ENCODE data around the gene TBX2.
A peak's percentile ranks its signal among the peaks of the same experiment; 100 is the strongest.

Gene TBX2

DNA sequence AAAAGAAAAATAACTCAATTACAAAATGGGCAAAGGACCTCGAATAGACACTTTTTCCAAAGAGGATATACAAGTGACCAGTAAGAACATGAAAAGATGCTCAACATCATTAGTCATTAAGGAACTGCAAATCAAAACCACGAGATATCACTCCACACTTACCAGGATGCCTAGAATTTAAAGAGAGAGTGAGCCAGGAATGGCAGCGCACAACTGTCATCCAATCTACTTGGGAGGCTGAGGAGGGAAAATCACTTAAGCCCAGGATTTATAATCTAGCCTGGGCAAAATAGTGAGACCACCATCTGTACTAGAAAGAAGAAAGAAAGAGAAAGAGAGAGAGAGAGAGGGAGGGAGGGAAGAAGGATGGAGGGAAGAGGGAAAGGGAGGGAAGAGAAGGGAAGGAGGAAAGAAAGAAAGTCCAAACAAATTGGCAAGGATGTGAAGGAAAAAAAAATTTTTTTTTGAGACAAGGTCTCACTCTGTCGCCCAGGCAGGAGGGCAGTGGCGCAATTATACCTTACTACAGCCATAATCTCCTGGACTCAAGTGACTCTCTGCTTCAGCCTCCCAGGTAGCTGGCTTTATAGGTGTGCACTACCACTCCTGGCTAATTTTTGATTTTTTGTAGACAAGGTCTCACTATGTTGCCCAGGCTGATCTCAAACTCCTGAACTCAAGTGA lies 22.6 kb downstream of the TBX2 start:
- TF ChIP-seq, protein P1, sequence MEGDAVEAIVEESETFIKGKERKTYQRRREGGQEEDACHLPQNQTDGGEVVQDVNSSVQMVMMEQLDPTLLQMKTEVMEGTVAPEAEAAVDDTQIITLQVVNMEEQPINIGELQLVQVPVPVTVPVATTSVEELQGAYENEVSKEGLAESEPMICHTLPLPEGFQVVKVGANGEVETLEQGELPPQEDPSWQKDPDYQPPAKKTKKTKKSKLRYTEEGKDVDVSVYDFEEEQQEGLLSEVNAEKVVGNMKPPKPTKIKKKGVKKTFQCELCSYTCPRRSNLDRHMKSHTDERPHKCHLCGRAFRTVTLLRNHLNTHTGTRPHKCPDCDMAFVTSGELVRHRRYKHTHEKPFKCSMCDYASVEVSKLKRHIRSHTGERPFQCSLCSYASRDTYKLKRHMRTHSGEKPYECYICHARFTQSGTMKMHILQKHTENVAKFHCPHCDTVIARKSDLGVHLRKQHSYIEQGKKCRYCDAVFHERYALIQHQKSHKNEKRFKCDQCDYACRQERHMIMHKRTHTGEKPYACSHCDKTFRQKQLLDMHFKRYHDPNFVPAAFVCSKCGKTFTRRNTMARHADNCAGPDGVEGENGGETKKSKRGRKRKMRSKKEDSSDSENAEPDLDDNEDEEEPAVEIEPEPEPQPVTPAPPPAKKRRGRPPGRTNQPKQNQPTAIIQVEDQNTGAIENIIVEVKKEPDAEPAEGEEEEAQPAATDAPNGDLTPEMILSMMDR (conservative IDR thresholded peaks at IDR 0.05; ENCODE audit: low read length), result no peak
- no peak overlapping the region for H3K4me3 ChIP-seq (ENCODE audit: low read length)
- no peak for DNase-seq (ENCODE audit: low read depth)

DNA sequence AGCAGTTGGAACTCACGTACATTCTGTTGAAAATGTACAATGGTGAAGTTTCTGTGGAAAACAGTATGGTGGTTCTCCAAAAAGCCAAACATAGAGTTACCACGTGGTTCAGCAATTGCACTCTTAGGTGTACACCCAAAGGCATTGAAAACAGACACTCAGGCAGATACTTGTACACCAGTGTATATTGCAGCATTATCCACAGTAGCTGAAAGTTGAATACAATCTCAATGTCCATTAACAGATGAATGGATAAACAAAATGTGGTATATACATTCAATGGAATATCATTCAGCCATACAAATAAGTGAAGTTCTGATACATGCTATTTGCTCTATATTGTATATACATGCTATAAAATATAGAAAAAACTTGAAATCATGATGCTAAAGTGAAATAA lies 23.2 kb downstream of the TBX2 start:
- no peak for DNase-seq (ENCODE audit: low read depth)
- H3K4me3 ChIP-seq (ENCODE audit: low read length), result no peak overlapping the region
- TF ChIP-seq, protein P1 (conservative IDR thresholded peaks at IDR 0.05; ENCODE audit: low read length), result no peak

DNA sequence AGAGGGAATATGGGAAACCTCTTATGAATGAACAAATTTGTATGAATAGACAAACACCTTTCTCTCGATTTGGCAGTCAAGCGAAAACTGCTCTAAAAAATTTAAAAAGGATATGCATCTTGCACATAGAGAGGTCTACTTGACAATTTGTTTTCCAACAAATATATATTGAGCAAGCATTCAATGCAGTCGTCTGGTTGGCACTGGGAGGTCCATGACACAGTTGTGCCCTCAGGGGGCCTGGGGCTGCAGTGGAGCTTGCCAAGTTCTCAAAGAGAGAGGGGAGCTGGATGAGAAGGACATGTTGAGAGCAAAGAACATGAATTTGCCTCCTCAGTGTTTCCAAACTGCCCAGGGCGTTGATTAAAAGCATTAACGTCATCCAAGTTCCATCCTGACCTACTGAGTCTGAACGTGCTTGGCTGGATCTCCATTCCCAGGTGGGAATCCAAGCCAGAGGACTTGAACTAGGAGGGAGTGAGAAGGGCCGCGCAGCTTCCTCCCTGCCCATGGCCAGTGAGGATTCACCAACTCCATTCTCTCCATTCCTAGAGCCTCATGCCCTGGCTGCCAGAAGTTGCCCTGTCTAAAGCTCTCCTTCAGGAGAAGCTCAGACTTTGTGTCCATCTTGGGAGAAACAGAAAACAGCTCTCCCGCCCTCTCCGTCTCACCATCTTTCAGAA lies 24.5 kb downstream of the TBX2 start:
- no peak for DNase-seq (ENCODE audit: low read depth)
- H3K4me3 ChIP-seq (ENCODE audit: low read length), result no peak overlapping the region
- TF ChIP-seq, protein P1 (conservative IDR thresholded peaks at IDR 0.05; ENCODE audit: low read length), result no peak

DNA sequence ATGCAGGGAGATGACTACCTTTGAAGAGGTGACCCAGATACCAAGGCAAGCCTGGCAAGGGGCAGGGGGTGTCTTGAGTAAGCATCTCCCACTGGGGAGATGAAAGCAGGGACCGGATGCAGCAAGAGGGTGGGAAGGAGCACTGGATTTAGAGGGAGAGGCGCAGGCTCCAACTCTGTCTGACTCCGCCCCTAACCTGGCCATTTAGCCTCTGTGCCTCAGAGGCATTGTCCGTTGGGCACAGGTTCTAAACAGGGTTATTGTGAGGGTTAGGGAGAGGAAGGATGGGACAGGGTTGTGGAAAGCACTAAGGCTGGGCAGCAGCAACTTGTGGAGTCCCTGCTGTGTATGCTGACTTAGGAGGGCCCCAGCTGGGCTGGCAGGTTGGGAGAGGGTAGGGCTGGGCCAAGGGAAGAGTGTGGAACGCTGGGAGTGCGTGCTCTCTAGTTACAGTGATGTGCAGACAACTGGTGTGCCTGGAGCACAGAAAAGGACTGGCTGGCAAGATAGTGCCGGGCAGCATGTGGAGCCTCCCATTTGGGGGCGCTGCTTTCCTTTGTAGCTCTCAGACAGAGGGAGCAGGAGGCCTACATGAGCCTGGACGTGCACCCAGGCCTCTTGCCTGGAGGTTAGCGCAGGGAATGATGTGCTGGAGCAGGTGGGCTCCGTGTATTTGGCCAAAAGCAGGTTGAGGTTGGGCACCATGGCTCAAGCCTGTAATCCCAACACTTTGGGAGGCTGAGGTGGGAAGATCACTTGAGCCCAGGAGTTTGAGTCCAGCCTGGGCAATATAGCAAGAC lies 26.2 kb downstream of the TBX2 start:
- DNase-seq (ENCODE audit: low read depth), result no peak
- TF ChIP-seq, protein P1 (conservative IDR thresholded peaks at IDR 0.05; ENCODE audit: low read length), result no peak
- H3K4me3 ChIP-seq (ENCODE audit: low read length), result no peak overlapping the region

DNA sequence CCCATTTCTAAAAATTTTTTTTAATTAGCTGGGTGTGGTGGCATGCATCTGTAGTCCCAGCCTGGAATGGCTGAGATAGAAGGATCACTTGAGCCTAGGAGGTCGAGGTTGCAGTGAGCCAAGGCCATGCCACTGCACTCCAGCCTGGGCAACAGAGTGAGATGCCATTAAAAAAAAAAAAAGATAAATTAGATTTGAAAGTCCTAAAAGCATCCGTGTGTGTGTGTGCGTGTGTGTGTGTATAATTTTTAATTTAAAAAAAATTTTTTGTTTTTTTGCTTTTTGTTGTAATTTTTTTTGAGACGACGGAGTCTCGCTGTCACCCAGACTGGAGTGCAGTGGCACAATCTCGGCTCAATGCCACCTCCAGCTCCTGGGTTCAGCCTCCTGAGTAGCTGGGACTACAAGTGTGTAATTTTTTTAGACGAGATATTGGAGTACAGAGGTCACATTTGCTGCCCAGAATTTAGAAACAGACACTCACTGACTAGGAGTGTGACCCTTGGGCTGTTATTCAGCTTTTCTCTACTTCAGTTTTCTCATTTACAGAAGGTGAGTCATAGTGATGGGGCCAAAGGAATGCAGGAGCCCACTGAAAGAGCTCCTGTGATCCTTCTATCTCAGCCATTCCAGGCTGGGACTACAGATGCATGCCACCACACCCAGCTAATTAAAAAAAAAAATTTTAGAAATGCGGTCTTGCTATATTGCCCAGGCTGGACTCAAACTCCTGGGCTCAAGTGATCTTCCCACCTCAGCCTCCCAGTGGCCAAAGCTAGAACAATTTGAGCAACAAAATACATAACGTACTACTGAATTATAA lies 27.1 kb downstream of the TBX2 start:
- H3K4me3 ChIP-seq (ENCODE audit: low read length), result no peak overlapping the region
- TF ChIP-seq, protein P1 (conservative IDR thresholded peaks at IDR 0.05; ENCODE audit: low read length), result peak; percentile 21; the same call in 1 of the 2 replicates
- peak; percentile 59 for DNase-seq (ENCODE audit: low read depth)

DNA sequence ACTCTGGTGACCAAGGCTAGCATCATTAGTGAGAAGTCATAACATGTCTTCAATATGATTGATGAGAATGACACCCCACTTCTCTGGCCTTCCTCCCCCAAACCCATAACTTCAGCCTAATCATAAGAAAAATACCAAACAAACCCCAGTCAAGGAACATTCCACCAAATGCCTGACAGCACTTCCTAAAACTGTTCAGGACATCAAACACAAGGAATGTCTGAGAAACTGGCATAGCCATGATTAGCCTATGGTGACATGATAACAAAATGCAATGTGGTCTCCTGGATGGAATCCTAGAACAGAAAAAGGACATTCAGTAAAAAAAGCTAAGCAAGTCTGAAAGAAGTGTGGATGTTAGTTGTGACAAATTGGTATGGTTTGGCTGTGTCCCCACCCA lies 27.9 kb downstream of the TBX2 start:
- TF ChIP-seq, protein P1 (conservative IDR thresholded peaks at IDR 0.05; ENCODE audit: low read length), result no peak
- no peak for DNase-seq (ENCODE audit: low read depth)
- no peak overlapping the region for H3K4me3 ChIP-seq (ENCODE audit: low read length)

All from AG10803 (cell line).